ENCODE data around the gene DISP2.

The DISP2 gene

GRCh38 chr15:40343512-40343911 is 14.5 kb upstream of the DISP2 start:
- no peak for DNase-seq

- DNase-seq, result no peak
Measured at GRCh38 chr15:40344217-40344616, 13.8 kb upstream of the DISP2 start.

GRCh38 chr15:40344631-40345120 is 13.3 kb upstream of the DISP2 start:
- no peak for DNase-seq

- DNase-seq, result no peak
Measured at GRCh38 chr15:40345225-40345866, 12.7 kb upstream of the DISP2 start.

- DNase-seq, result no peak
Measured at GRCh38 chr15:40345867-40346578, 12.0 kb upstream of the DISP2 start.

- DNase-seq, result no peak
Measured at GRCh38 chr15:40346579-40347558, 11.2 kb upstream of the DISP2 start.

- DNase-seq, result no peak
Measured at GRCh38 chr15:40347559-40348473, 10.2 kb upstream of the DISP2 start.

- DNase-seq, result no peak
Measured at GRCh38 chr15:40348474-40348870, 9.5 kb upstream of the DISP2 start.

GRCh38 chr15:40349163-40349562 is 8.9 kb upstream of the DISP2 start:
- DNase-seq, result no peak

- no peak for DNase-seq
Measured at GRCh38 chr15:40352281-40352901, 5.6 kb upstream of the DISP2 start.

- no peak for DNase-seq
Measured at GRCh38 chr15:40353697-40354096, 4.3 kb upstream of the DISP2 start.

- no peak for DNase-seq
Measured at GRCh38 chr15:40354408-40355171, 3.4 kb upstream of the DISP2 start.

GRCh38 chr15:40355976-40356585 is 1.9 kb upstream of the DISP2 start:
- DNase-seq, result no peak

- DNase-seq, result no peak
Measured at GRCh38 chr15:40357246-40357645, 773 bp upstream of the DISP2 start.

- DNase-seq, result no peak
Measured at GRCh38 chr15:40358471-40359353, 693 bp downstream of the DISP2 start.

- DNase-seq, result no peak
Measured at GRCh38 chr15:40360015-40360414, 2.0 kb downstream of the DISP2 start.

GRCh38 chr15:40361640-40362039 is 3.6 kb downstream of the DISP2 start:
- no peak for DNase-seq

GRCh38 chr15:40363611-40364010 is 5.6 kb downstream of the DISP2 start:
- DNase-seq, result no peak

- no peak for DNase-seq
Measured at GRCh38 chr15:40364251-40364650, 6.2 kb downstream of the DISP2 start.
